HG02642 (cell line): ENCODE data around the gene PMM2.

Experiments
- ATAC-seq: cut with Tn5 transposase; IDR thresholded peaks from one replicate; pipeline ENCODE4 v1.9.1; 2021; ENCODE audit warnings: mild to moderate bottlenecking; ENCODE audit not compliant: unreplicated experiment, poor library complexity

The PMM2 gene

GRCh38 chr16:8848231-8848938 lies 50.7 kb downstream of the PMM2 start:
- no peak for ATAC-seq

- no peak for ATAC-seq
Observed at GRCh38 chr16:8848939-8849391, 51.3 kb downstream of the PMM2 start.

DNA sequence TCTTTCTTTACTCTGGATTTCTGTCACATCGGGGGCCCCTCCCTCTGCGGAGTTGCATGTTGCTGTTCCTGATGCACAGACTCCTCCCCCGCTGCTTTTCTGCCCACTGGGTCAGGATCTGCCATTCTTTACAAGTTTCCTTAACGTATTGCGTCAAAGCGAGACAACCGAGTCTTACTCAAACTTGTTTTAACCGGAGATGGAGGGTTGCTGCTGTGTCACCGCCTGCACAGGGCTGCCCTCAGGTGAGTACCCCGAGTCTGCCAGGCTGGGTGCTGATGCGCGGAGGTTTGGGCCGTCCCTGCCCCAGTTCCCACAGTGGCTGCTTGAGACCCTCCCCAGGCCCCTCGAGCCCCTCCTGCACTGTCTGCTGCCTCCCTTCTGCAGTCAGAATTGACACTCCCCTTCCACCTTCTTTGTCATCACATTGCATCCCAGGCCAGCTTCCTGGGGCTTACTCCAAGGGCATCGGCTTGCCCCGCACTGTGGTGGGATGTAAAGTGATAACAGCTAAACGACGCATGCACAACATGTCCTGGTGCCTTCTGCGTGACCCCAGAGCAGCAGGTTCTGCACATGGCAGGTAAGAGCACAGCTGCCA lies 51.9 kb downstream of the PMM2 start:
- ATAC-seq, result no peak

DNA sequence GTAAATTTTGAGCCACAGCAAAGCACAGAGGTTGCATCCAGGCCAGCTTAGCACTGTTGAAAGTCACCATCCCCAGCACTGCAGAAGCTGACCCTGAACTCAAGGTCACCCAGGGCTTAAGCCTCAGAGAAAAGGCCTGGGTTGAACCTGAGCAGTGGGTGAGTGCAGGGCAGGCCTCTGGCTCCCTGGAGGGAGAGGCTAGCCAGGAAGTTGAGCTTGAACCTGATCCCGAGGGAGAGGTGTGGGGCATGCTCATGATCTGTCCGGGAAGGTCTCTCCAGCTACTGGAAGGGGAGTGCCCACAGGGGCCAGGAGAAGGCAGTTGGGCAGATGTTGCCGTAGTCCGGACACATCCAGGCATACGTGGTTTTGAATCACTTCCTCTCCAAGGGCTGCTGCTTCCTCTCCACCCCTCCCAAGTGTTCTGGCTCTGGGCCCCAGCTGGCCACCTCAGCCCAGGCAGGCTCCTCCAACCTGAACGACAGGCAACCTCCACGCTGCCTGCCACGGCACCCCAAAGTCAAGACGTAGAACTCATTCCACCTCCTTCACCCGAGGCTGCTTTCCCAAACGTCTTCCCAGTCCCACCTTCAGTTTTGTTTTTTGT lies 52.7 kb downstream of the PMM2 start:
- ATAC-seq, result no peak

- no peak for ATAC-seq
Observed at GRCh38 chr16:8851761-8852403, 54.2 kb downstream of the PMM2 start.

- ATAC-seq, result no peak
Observed at GRCh38 chr16:8852534-8852933, 54.9 kb downstream of the PMM2 start.

- ATAC-seq, result no peak
Observed at GRCh38 chr16:8853150-8853549, 55.5 kb downstream of the PMM2 start.

GRCh38 chr16:8853611-8854010 lies 56.0 kb downstream of the PMM2 start:
- no peak for ATAC-seq

GRCh38 chr16:8854298-8854948 lies 56.8 kb downstream of the PMM2 start:
- ATAC-seq, result no peak

DNA sequence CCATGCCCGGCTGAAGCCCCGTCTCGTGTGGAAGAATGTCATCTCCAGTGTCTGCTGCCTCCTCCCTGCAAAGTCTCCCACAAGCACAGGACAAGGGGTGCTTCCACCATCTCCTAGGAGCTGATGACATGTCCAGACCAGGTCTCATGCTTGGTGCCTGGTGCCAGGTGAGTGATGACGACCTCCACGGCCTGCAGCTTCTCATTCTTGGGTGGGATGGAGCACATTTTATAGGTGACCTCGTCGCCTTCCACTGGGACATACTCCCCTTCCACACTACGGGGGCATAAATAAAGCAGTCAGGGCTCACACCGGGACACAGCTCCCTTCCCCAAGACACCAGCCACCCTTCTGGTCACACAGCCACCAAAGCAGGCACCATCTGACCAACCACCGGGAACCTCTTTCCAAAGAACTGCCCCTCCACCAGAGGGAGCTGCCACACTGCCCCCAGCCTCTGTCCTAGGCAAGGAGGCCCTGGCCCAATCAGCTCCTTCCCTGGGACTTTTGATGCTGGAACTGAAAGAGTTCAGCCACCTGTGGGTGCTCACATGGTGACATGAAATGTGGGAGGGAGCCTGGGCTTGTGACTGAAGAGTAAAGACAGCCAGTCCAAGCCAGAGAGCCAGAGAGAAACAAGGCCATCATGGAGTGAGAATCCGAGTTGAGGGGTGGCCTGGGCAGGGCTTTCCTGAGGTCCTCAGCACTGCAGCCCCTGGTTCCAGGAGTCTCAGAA lies 57.6 kb downstream of the PMM2 start:
- no peak for ATAC-seq

DNA sequence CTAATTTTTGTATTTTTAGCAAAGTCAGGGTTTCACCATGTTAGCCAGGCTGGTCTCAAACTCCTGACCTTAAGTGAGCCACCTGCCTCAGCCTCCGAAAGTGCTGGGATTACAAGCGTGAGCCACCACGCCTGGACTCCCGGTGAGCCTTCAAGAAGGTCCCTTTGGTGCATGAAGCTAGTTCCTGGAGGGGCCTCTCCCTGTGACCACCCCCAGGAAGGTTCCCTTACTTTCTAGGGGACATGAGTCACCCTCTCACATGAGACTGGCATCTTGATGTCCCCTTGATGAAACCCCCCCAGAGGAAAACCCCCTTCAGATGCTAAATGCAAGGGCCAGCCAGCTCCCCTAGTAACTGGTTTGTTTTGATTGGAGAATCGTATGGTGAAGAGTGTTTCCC lies 58.3 kb downstream of the PMM2 start:
- ATAC-seq, result no peak

DNA sequence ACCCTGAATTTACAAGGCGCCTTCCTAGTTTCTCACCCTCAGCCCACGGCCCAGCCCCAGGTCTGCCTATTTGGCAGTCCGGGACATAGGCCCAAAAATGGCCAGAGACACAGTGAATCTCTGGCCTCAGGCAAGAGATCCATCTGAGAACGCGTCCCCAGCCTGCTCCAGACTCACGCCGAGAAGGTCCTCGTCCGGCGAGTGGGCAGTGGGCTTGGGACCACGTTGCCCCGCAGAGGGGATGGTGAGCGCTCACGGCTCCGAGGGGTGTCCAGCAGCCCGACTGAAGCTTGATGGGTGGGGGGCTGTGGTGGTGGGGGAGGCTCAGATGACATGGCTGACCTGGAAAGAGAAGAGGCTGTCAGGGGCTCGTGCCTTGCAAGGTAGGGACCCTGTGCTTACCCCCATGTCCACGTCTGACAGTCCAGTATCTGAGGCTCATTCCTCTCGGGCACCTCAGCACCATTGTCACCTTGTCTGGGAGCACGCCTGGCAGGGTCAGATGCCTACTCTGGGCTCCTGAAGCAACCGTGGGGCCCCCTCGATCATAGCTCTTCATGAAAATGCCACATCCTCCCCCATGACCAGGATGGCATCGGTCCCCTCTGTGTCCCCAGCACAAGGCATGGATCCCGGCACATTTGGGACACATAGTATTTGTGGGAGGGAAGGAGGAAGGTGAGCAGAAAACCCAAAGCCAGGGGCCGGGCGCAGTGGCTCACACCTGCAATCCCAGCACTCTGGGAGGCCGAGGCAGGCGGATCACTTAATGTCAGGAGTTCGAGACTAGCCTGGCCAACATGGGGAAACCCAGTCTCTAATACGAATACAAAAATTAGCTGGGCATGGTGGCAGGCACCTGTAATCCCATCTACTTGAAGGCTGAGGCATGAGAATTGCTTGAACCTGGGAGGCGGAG lies 61.6 kb downstream of the PMM2 start:
- ATAC-seq, result no peak

GRCh38 chr16:8859913-8860881 lies 62.6 kb downstream of the PMM2 start:
- ATAC-seq, result no peak

GRCh38 chr16:8861563-8862308 lies 64.1 kb downstream of the PMM2 start:
- no peak for ATAC-seq

DNA sequence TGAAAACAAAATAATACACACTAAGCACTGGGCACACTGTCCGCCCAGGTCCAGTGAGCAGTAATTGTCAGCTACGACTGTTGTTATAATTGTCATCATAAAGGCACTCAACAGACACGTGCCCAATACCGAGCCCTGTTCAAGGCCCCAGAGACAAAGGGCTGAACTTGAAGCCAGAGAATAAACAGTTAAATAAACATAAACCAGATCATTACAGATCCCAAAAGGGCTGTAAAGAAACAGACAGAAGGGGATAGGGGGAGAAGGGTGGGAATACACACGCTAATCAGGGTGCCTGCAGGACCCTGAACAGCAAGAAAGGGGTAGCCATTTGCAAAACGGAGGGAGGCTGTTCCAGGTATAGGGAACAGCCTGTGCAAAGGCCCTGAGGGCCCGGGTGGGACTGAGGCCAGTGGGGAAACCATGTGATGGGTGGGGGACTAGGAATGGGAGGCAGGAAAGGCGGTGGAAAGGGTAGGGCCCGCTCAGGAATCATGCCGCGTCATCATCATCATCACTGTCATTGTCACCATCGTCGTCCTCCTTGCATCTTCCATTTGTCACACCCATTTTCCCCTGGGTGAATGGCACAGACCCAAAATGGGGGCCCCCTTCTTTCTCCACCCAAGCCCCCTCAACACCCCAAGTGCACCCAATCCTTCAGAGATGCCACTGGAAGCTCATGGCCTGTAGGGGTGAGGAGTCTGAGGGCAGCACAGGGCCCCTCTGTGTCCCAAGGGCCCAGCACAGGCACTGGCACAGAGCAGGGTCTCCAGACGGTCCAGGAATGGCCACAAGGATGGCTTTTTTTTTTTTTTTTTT lies 64.9 kb downstream of the PMM2 start:
- ATAC-seq, result no peak

DNA sequence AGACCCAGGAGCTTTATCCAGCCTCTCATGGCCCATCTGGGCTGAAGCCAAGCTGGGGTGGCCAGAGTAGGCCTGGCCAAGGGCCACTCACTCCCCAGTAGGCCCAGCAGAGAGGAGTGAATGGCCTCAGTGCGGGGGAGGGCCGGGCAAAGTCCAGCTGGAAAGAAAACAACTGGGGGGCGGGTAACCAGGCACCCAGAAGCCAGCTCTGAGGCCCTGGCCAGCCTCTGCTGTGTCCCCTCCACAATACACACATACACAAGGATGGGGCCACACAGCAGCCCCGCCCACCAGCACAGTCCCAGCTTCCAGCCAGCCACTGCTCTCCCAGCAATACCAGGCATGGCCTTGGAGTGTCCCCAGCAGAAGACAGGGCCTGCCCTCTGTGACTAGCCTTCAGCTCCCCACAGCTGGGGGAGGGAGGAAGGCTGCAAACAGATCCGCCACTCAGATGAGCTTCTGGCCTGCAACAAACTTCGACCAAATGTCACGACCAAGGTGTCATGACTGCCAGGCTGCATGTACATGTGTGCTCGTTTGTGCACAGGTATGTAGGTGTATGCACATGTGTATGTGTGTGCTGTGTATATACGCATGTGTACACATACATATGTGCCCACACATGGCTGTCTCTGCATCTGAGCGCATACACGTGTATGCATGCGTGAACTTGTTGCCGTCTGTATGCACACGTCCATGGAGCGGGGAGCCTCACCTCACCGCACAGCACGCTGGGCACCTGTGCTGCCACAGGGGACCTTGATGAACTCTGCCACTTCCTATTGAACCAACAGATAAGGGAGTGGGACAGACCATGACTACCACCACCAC lies 66.2 kb downstream of the PMM2 start:
- ATAC-seq, result no peak
